Thymus (tissue), 11 donors: ENCODE data around the gene CADM2. TPM values are rescaled to one million over a fixed set of nuclear protein-coding genes. Genes with fewer than 3 reads are reported as not detected.
"Not testable (repeated sequence)": the region's sequence is repeated elsewhere in the genome, so short reads cannot be mapped to it uniquely, and the experiment has no call there.

ENCODE experiments used
- DNase-seq, 9 donors: peaks; one replicate each; pipeline ENCODE4 v3.0.0-alpha.2; 2013; ENCODE audit warnings: low spot score in 9 of 9, low read depth in 6 of 9, missing footprints in 1 of 9
- H3K27ac ChIP-seq, 2 donors: one replicate each; pipeline ENCODE4 v1.5.1; 2013; ENCODE audit warnings: control low read depth in 1 of 2, low read depth in 1 of 2, low read length in 1 of 2, mild to moderate bottlenecking in 1 of 2, moderate library complexity in 1 of 2
- H3K27me3 ChIP-seq, 2 donors: one replicate each; pipeline ENCODE4 v1.5.1; 2013; ENCODE audit warnings: low read length in 1 of 2; ENCODE audit not compliant: control insufficient read depth in 2 of 2, insufficient read depth in 1 of 2
- H3K36me3 ChIP-seq, 2 donors: one replicate each; pipeline ENCODE4 v1.5.1; 2013; ENCODE audit warnings: low read length in 1 of 2, mild to moderate bottlenecking in 1 of 2, moderate library complexity in 1 of 2; ENCODE audit not compliant: control insufficient read depth in 2 of 2, insufficient read depth in 2 of 2
- H3K4me1 ChIP-seq, 2 donors: one replicate each; pipeline ENCODE4 v1.5.1; 2013; ENCODE audit warnings: low read length in 2 of 2; ENCODE audit not compliant: control insufficient read depth in 2 of 2, insufficient read depth in 2 of 2
- H3K4me3 ChIP-seq, 2 donors: one replicate each; pipeline ENCODE4 v1.5.1; 2013; ENCODE audit warnings: low read length in 2 of 2, control low read depth in 1 of 2, mild to moderate bottlenecking in 1 of 2
- H3K9me3 ChIP-seq, 2 donors: one replicate each; pipeline ENCODE4 v1.5.1; 2013; ENCODE audit warnings: low read length in 1 of 2, mild to moderate bottlenecking in 1 of 2; ENCODE audit not compliant: control insufficient read depth in 2 of 2, insufficient read depth in 1 of 2
- WGBS: extraction: QIAGEN DNeasy Blood & Tissue Kit; methylation state at CpG from one replicate; pipeline ENCODE4 v1.1.7; 2013; 5-methylcytosine and 5-hydroxymethylcytosine counted together
- polyA plus RNA-seq: library from polyadenylated mRNA; stranded (reverse); fragments of 200-250 nt; gene quantifications from one replicate; pipeline ENCODE4 v1.2.3, GENCODE V29; 2013
- total RNA-seq: library from RNA; stranded (reverse); fragments of 120-200 nt; gene quantifications from one replicate; pipeline ENCODE4 v1.2.4, GENCODE V29; 2013
- donor health status: healthy.

The CADM2 gene
- total and polyA plus RNA-seq, 2 donors = 0.14 to 0.66 TPM

DNA sequence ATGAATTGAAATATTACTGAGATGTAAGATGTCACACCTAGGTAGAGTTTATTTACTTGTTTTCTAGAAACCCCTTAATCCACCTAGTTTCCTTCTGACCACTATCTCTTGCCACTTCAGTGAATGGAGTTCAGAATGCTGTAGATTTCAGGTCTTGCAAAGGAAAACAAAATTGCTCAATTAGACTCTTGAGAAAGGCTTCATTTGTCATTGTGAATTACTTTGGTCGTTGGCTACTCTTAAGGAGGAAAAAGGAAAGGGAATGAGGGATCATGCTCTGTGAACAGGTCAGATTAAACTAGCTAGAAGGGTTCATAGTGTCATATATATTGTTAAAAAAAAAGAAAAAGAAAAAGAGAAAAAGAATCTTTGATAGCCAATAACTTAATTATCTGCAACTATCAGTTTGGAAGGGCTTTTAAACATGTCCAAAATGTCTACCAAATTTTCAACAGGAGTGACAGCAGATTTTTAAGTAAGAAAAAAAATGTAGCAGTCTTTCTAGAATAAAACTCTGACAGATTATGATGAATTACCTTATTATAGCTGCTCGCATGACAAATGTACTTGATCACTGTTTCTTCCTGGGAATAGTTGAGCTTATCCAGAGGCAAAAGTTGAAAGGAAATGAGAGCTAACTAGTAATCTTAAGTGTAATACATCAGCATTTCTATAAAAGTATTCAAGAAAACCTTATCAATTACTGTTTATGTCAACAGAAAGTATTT is 543.5 kb downstream of the CADM2 start:
- Histone ChIP-seq H3K27me3 (no peaks in the 10 kb centered on the region), H3K4me1 (no peaks in the 10 kb centered on the region), H3K9me3 (no peaks in the 10 kb centered on the region), H3K27ac (no peak overlapping the region), H3K4me3 (no peak overlapping the region), H3K36me3 (no peaks in the 10 kb centered on the region)
- WGBS = 74% methylated on average over 2 of the region's 2 CpGs
- DNase-seq = no peak

GRCh38 chr3:85504129-85504784 is 545.5 kb downstream of the CADM2 start:
- DNase-seq = peak in 1 of 9 donors; percentile 5
- not testable (repeated sequence) for H3K9me3 ChIP-seq, H3K4me3 ChIP-seq, H3K4me1 ChIP-seq, H3K27me3 ChIP-seq, H3K27ac ChIP-seq, H3K36me3 ChIP-seq
- 91% methylated on average over 33 of the region's 33 CpGs for WGBS

GRCh38 chr3:85504785-85505511 is 546.2 kb downstream of the CADM2 start:
- DNase-seq = peak in 1 of 9 donors; percentile 1
- not testable (repeated sequence) for H3K9me3 ChIP-seq

GRCh38 chr3:85507052-85507451 is 548.3 kb downstream of the CADM2 start:
- H3K27ac ChIP-seq, H3K9me3 ChIP-seq, H3K36me3 ChIP-seq, H3K4me3 ChIP-seq, DNase-seq, H3K27me3 ChIP-seq, H3K4me1 ChIP-seq: not testable (repeated sequence)
- WGBS = 93% methylated on average over 5 of the region's 5 CpGs

More at GRCh38 chr3:85504785-85505511, 546.2 kb downstream of the CADM2 start:
- H3K27me3 ChIP-seq, H3K4me1 ChIP-seq, H3K27ac ChIP-seq, H3K36me3 ChIP-seq, H3K4me3 ChIP-seq: not testable (repeated sequence)
- WGBS = 92% methylated on average over 39 of the region's 41 CpGs

DNA sequence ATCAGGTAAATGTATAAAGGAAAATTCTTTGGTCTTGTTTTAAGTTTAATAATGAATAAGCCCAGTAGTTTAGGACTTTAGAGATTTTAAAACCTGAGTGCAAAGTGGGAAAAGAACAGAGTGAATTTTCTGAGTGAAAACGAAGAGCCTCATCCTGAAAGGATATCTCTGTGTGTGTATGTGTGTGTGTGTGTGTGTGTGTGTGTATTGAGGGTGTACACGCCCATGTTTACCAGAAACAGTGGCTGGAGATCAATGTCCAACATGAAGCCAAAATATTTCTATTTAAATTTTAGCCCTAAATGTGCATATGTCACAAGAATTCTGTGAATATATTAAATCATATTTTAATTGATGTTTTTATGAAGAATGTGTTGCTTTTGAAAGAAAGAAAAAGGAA is 549.9 kb downstream of the CADM2 start:
- Histone ChIP-seq H3K4me3 (no peak overlapping the region), H3K4me1 (no peaks in the 10 kb centered on the region), H3K27ac (no peak overlapping the region), H3K9me3 (no peaks in the 10 kb centered on the region), H3K27me3 (no peaks in the 10 kb centered on the region), H3K36me3 (no peaks in the 10 kb centered on the region)
- no peak for DNase-seq
- 79% methylated on average over 2 of the region's 2 CpGs for WGBS

- no peak overlapping the region for H3K4me3 ChIP-seq
Observed at GRCh38 chr3:85516146-85516545, 557.4 kb downstream of the CADM2 start.

DNA sequence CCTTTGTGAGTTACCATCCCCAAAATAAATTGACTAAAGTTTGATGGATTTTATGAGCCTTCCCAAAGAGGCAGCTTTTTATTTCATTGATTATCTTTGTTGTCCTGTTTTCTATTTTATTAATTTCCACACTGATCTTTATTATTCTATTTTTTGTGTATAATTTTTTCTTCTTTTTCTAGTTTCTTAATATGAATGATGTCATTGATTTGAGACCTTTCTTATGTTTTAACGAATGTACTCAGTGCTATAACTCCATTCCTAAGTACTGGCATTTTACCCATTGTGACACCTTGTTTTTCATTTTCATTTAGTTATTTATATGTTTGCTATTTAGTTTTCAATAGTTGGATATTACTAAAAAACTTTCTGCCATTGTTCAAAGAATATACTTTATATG is 565.3 kb downstream of the CADM2 start:
- WGBS = 96% methylated on average over 1 of the region's 1 CpG

More at GRCh38 chr3:85516146-85516545, 557.4 kb downstream of the CADM2 start:
- Histone ChIP-seq H3K9me3 (no peaks in the 10 kb centered on the region), H3K27me3 (no peaks in the 10 kb centered on the region), H3K4me1 (no peaks in the 10 kb centered on the region), H3K27ac (no peak overlapping the region), H3K36me3 (no peaks in the 10 kb centered on the region)
- no peak for DNase-seq

GRCh38 chr3:85525264-85525663 is 566.5 kb downstream of the CADM2 start:
- H3K36me3 ChIP-seq = no peaks in the 10 kb centered on the region
- whole genome bisulfite sequencing = 79% methylated on average over 1 of the region's 1 CpG
- H3K4me3 ChIP-seq = no peak overlapping the region
- no peak for DNase-seq
- H3K27me3 ChIP-seq = no peaks in the 10 kb centered on the region
- no peaks in the 10 kb centered on the region for H3K4me1 ChIP-seq
- no peaks in the 10 kb centered on the region for H3K9me3 ChIP-seq
- no peak overlapping the region for H3K27ac ChIP-seq

More for the DNA sequence above, 565.3 kb downstream of the CADM2 start:
- DNase-seq = no peak
- H3K4me3 ChIP-seq = no peak overlapping the region
- no peak overlapping the region for H3K27ac ChIP-seq
- H3K4me1 ChIP-seq = no peaks in the 10 kb centered on the region
- H3K36me3 ChIP-seq = no peaks in the 10 kb centered on the region
- no peaks in the 10 kb centered on the region for H3K9me3 ChIP-seq
- H3K27me3 ChIP-seq = no peaks in the 10 kb centered on the region

DNA sequence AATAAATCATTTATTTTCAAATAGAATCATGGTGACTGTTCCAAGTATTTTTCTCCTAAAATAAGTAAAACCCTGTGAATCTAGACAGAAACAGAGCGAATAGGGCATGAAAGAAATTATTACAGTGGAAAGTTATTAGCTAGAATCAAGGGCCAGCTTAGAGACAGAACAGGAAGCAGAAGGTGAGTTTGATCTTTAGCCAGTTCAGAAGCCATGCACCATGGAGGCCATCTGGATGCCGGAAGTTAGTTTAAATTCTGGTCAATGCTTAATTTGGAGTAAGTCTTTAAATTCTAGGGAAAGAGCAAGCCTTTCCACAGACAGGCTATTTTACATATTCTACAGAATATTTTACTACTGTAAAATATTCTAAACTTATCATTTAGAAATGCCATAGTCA is 574.8 kb downstream of the CADM2 start:
- no peaks in the 10 kb centered on the region for H3K9me3 ChIP-seq
- no peaks in the 10 kb centered on the region for H3K27me3 ChIP-seq
- H3K4me1 ChIP-seq = no peaks in the 10 kb centered on the region
- no peak overlapping the region for H3K4me3 ChIP-seq
- H3K36me3 ChIP-seq = no peaks in the 10 kb centered on the region
- no peak for DNase-seq
- WGBS = 91% methylated on average over 2 of the region's 2 CpGs
- no peak overlapping the region for H3K27ac ChIP-seq
